Transverse colon (tissue), 4 donors: ENCODE data around the gene NCOA1. TPM values are rescaled to one million over a fixed set of nuclear protein-coding genes. Genes with fewer than 3 reads are reported as not detected.

Experiments used
- DNase-seq: peaks from one replicate; pipeline ENCODE4 v3.0.0-alpha.2; 2019
- H3K27ac ChIP-seq, 4 donors: fragments of 200-600 bp; sonication (generic); 2 replicates each; pipeline ENCODE4 v1.5.1; 2016 to 2018; ENCODE audit warnings: inconsistent platforms in 4 of 4
- H3K27me3 ChIP-seq: fragments of 200-600 bp; sonication (generic); 2 replicates; pipeline ENCODE4 v1.5.1; 2017; ENCODE audit warnings: inconsistent platforms
- H3K36me3 ChIP-seq, 4 donors: fragments of 200-600 bp; sonication (generic); 2 replicates each; pipeline ENCODE4 v1.5.1; 2017 to 2019; ENCODE audit warnings: inconsistent platforms in 4 of 4
- H3K4me1 ChIP-seq, 4 donors: fragments of 200-600 bp; sonication (generic); 2 replicates each; pipeline ENCODE4 v1.5.1; 2017 to 2020; ENCODE audit warnings: inconsistent platforms in 4 of 4
- H3K4me3 ChIP-seq, 4 donors: fragments of 200-600 bp; sonication (generic); 1 replicate in 1 of 4; 2 replicates in 3 of 4; pipeline versions ENCODE4 v1.5.1 to v1.6.1; 2017 to 2019; ENCODE audit warnings: inconsistent platforms in 4 of 4
- H3K9me3 ChIP-seq, 2 donors: fragments of 200-600 bp; sonication (generic); 2 replicates each; pipeline ENCODE4 v1.5.1; 2017 to 2019; ENCODE audit warnings: inconsistent platforms in 2 of 2
- CTCF ChIP-seq, 5 experiments: fragments of 200-600 bp in 3 of 5; fragments of 450-650 bp in 2 of 5; sonication (generic) in 3 of 5; IDR thresholded peaks; 1 replicate in 2 of 5; 2 replicates in 3 of 5; pipeline ENCODE4 v1.5.1; 2016 to 2017; ENCODE audit warnings: antibody characterized with exemption in 5 of 5, inconsistent platforms in 3 of 5, mild to moderate bottlenecking in 2 of 5, moderate library complexity in 1 of 5
- EP300 ChIP-seq: sonication (generic); formaldehyde crosslinking; IDR thresholded peaks from one replicate; pipeline ENCODE4 v1.6.1; 2017; ENCODE audit warnings: antibody characterized with exemption, low read depth
- POLR2A ChIP-seq: fragments of 450-650 bp; IDR thresholded peaks from one replicate; pipeline ENCODE4 v1.6.1; 2016; ENCODE audit warnings: antibody characterized with exemption, mild to moderate bottlenecking, moderate library complexity
- POLR2AphosphoS5 ChIP-seq, 3 donors: sonication (generic); formaldehyde crosslinking; IDR thresholded peaks; one replicate each; pipeline ENCODE4 v1.6.1; 2016; ENCODE audit warnings: antibody characterized with exemption in 3 of 3
- WGBS, 2 donors: methylation state at CpG; one replicate each; pipeline ENCODE4 v1.1.5; 2018; ENCODE audit warnings: low coverage in 1 of 2; 5-methylcytosine and 5-hydroxymethylcytosine counted together
- in situ Hi-C, 4 donors: fragments of 200-750 bp; cut with MboI; loops; one replicate each; pipeline versions ENCODE4 v1.15.0 to v1.15.1; 2017; ENCODE audit warnings: low sequenced_read_pairs in 3 of 4, low pct_ligation_motif_present in 1 of 4, low pct_unique_long_range_greater_than_20kb in 1 of 4
- intact Hi-C: fragments of 100-400 bp; cut with DNase I; formaldehyde crosslinking; loops from one replicate; pipeline ENCODE4 v1.15.1; 2023; ENCODE audit warnings: low total_unique reads
- total RNA-seq, 4 donors: library from RNA; depleted of rRNA; stranded (reverse); fragments of >200 nt; gene quantifications; one replicate each; pipeline ENCODE4 v1.1.0, GENCODE V29; 2016

Gene NCOA1
- total RNA-seq, 4 donors from 2014 or later: 32.9 to 56.5 (median 47.9) TPM

DNA sequence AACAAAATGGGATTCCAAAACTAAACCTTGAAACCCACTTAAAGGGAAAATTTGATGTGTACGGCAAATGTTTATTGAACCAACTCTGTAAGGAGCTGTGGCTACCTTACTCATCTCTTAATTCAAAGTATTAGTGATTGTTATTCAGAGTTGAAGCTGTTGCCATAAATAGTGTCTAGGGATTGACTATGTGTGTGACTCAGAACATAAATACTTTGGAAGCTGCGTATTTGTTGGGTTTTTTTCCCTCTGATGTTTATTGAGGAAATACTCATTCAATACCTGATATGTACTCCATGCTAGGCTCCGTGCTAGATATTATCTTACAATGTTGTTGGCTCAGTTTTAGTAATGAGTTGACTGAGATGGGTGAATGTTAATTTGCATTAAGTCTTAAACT, 211.7 kb downstream of the NCOA1 start:
- no peaks in the 10 kb centered on the region for H3K9me3 ChIP-seq

GRCh38 chr2:24704692-24705091, 213.6 kb downstream of the NCOA1 start:
- Histone ChIP-seq H3K27ac (no peak overlapping the region), H3K9me3 (no peaks in the 10 kb centered on the region), H3K36me3 (peaks cover 0 to 18% (median 6%) of the 10 kb centered on the region in 4 donors), H3K4me3 (no peak overlapping the region), H3K27me3 (no peaks in the 10 kb centered on the region), H3K4me1 (no peaks in the 10 kb centered on the region)
- in situ Hi-C loops (no loop called here), intact Hi-C loops (no loop called here)
- TF ChIP-seq EP300 (no peak), POLR2A (no peak), POLR2AphosphoS5 (IDR thresholded peaks at IDR 0.05) (no peak), CTCF (IDR thresholded peaks at IDR 0.05) (no peak)
- 90 to 100% methylated on average over 1 to 4 of the region's 4 CpGs for WGBS, 2 donors
- DNase-seq: no peak

More for the DNA sequence above, 211.7 kb downstream of the NCOA1 start:
- Histone ChIP-seq H3K27ac (no peak overlapping the region), H3K36me3 (peaks cover 0 to 19% (median 6%) of the 10 kb centered on the region in 4 donors), H3K4me1 (no peaks in the 10 kb centered on the region), H3K4me3 (no peak overlapping the region), H3K27me3 (no peaks in the 10 kb centered on the region)
- intact Hi-C loops: no loop called here
- in situ Hi-C loops: no loop called here
- DNase-seq: no peak
- 66 to 67% methylated on average over 3 of the region's 3 CpGs for WGBS, 2 donors
- no peak for TF ChIP-seq POLR2A
- TF ChIP-seq CTCF (IDR thresholded peaks at IDR 0.05): no peak
- TF ChIP-seq POLR2AphosphoS5 (IDR thresholded peaks at IDR 0.05): no peak
- no peak for TF ChIP-seq EP300

- in situ Hi-C loops: no loop called here
- TF ChIP-seq EP300 (no peak), CTCF (IDR thresholded peaks at IDR 0.05) (no peak), POLR2A (no peak), POLR2AphosphoS5 (IDR thresholded peaks at IDR 0.05) (no peak)
- DNase-seq: no peak
- Histone ChIP-seq H3K4me1 (no peaks in the 10 kb centered on the region), H3K36me3 (peaks cover 0 to 21% (median 9%) of the 10 kb centered on the region in 4 donors), H3K9me3 (no peaks in the 10 kb centered on the region), H3K4me3 (no peak overlapping the region), H3K27me3 (no peaks in the 10 kb centered on the region), H3K27ac (no peak overlapping the region)
- intact Hi-C loops: no loop called here
- 100% methylated on average over 1 to 3 of the region's 3 CpGs for WGBS, 2 donors
Observed at GRCh38 chr2:24707143-24707542, 216.1 kb downstream of the NCOA1 start.

DNA sequence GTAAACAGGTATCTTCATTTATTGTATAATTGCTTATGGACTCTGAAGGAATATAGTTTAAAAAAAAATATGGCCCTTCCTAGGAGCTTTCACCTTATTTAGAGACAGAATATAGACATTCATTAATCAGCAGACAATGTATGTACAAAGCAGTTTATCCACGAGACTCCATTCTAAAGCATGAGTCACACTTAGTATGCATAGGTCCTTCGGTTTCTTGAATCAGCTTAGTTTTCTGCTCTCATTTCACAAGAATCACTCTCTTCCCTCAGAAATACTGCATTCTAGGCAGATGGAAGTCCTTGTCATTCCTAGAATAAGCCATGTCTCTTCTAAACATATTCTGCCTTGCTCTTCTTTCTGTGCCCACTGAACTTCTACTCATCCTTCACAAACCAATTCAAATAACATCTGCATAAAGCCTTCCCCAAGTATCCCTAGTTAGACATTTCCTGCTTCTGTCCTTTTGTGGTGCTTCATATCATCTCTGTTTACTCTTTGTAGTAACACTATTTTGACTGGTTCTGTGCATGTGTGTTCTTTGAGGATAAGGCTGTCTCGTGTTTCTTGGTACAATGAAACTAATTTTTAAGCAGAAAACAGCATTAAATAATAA, 217.6 kb downstream of the NCOA1 start:
- no peak for TF ChIP-seq EP300
- no peak for TF ChIP-seq POLR2A
- TF ChIP-seq CTCF (IDR thresholded peaks at IDR 0.05): no peak
- no peak for TF ChIP-seq POLR2AphosphoS5 (IDR thresholded peaks at IDR 0.05)
- peaks cover 0 to 35% (median 9%) of the 10 kb centered on the region in 4 donors for H3K36me3 ChIP-seq
- H3K27me3 ChIP-seq: no peaks in the 10 kb centered on the region
- H3K9me3 ChIP-seq: no peaks in the 10 kb centered on the region
- H3K27ac ChIP-seq: no peak overlapping the region
- 74 to 77% methylated on average over 3 of the region's 3 CpGs for WGBS, 2 donors
- H3K4me1 ChIP-seq: no peaks in the 10 kb centered on the region
- no peak overlapping the region for H3K4me3 ChIP-seq
- intact Hi-C loops: no loop called here
- DNase-seq: no peak
- in situ Hi-C loops: no loop called here
